ENCODE results near the gene APCDD1L.
"Not testable (repeated sequence)": the region's sequence is repeated elsewhere in the genome, so short reads cannot be mapped to it uniquely, and the experiment has no call there.

Gene APCDD1L

GRCh38 chr20:58514321-58515232 is 622 bp downstream of the APCDD1L start:
- DNase-seq (ENCODE audit: low spot score), result no peak

GRCh38 chr20:58513580-58514285 is 1.5 kb downstream of the APCDD1L start:
- no peak for DNase-seq (ENCODE audit: low spot score)

- DNase-seq (ENCODE audit: low spot score), result no peak
Observed at GRCh38 chr20:58512808-58513552, 2.2 kb downstream of the APCDD1L start.

GRCh38 chr20:58511861-58512260 is 3.3 kb downstream of the APCDD1L start:
- no peak for DNase-seq (ENCODE audit: low spot score)

GRCh38 chr20:58511364-58511763 is 3.8 kb downstream of the APCDD1L start:
- DNase-seq (ENCODE audit: low spot score), result peak; percentile 52

GRCh38 chr20:58510921-58511320 is 4.3 kb downstream of the APCDD1L start:
- DNase-seq (ENCODE audit: low spot score), result no peak

- DNase-seq (ENCODE audit: low spot score), result no peak
Observed at GRCh38 chr20:58508762-58509395, 6.3 kb downstream of the APCDD1L start.

- not testable (repeated sequence) for DNase-seq (ENCODE audit: low spot score)
Observed at GRCh38 chr20:58506999-58507398, 8.2 kb downstream of the APCDD1L start.

- DNase-seq (ENCODE audit: low spot score), result no peak
Observed at GRCh38 chr20:58504566-58504965, 10.6 kb downstream of the APCDD1L start.

- DNase-seq (ENCODE audit: low spot score), result no peak
Observed at GRCh38 chr20:58503668-58504067, 11.5 kb downstream of the APCDD1L start.

- no peak for DNase-seq (ENCODE audit: low spot score)
Observed at GRCh38 chr20:58500256-58500655, 14.9 kb downstream of the APCDD1L start.

- DNase-seq (ENCODE audit: low spot score), result no peak
Observed at GRCh38 chr20:58498470-58499068, 16.6 kb downstream of the APCDD1L start.

- no peak for DNase-seq (ENCODE audit: low spot score)
Observed at GRCh38 chr20:58497724-58498469, 17.3 kb downstream of the APCDD1L start.

GRCh38 chr20:58497076-58497641 is 18.0 kb downstream of the APCDD1L start:
- no peak for DNase-seq (ENCODE audit: low spot score)

- DNase-seq (ENCODE audit: low spot score), result no peak
Observed at GRCh38 chr20:58496429-58496769, 18.8 kb downstream of the APCDD1L start.

GRCh38 chr20:58495623-58496428 is 19.4 kb downstream of the APCDD1L start:
- no peak for DNase-seq (ENCODE audit: low spot score)

GRCh38 chr20:58494923-58495622 is 20.1 kb downstream of the APCDD1L start:
- no peak for DNase-seq (ENCODE audit: low spot score)

- DNase-seq (ENCODE audit: low spot score), result no peak
Observed at GRCh38 chr20:58492795-58493524, 22.2 kb downstream of the APCDD1L start.

Data from hepatic stellate cell (primary cell).